PC-3 (cell line): ENCODE data around the gene GALNT10. TPM values are rescaled to one million over a fixed set of nuclear protein-coding genes. Genes with fewer than 3 reads are reported as not detected.

Experiments
- ATAC-seq: fragments of 200-7000 bp; cut with Tn5 transposase; 2 replicates; pipeline ENCODE4 v1.9.1; 2020; ENCODE audit warnings: mild to moderate bottlenecking, moderate library complexity
- BruUV-seq: library from RNA; stranded (reverse); fragments of 400-500 nt; replicated peaks from 2 replicates; lab custom pipeline; 2021; lab: Mats Ljungman, UMichigan
- CTCF ChIA-PET: fragments of 300-600 bp; sonication (Branson Sonifier 250); formaldehyde crosslinking; loops from one replicate; lab custom pipeline; 2022; ENCODE audit warnings: antibody characterized with exemption; lab: Charles Lee
- POLR2A ChIA-PET: fragments of 300-600 bp; sonication (Branson Sonifier 250); formaldehyde crosslinking; loops from one replicate; lab custom pipeline; 2022; ENCODE audit warnings: antibody characterized with exemption; ENCODE audit not compliant: unreplicated experiment; lab: Charles Lee
- DNase-seq: peaks from one replicate; pipeline ENCODE4 v3.0.0-alpha.2; 2015
- H2AFZ ChIP-seq: fragments of 300-600 bp; sonication (generic); 2 replicates; pipeline ENCODE4 v1.6.0; 2016; ENCODE audit warnings: antibody characterized with exemption, low read length
- H3F3A ChIP-seq: fragments of 300-600 bp; sonication (generic); one replicate; pipeline ENCODE4 v1.6.0; 2017; ENCODE audit warnings: antibody characterized with exemption, low read length, control low read depth, mild to moderate bottlenecking; ENCODE audit not compliant: unreplicated experiment
- H3K27ac ChIP-seq: fragments of 300-600 bp; sonication (generic); 2 replicates; pipeline ENCODE4 v1.5.1; 2016; ENCODE audit warnings: mild to moderate bottlenecking, low read length
- H3K27me3 ChIP-seq: fragments of 300-600 bp; sonication (generic); 2 replicates; pipeline ENCODE4 v1.6.1; 2016; ENCODE audit warnings: low read length, mixed read lengths
- H3K36me3 ChIP-seq: fragments of 300-600 bp; sonication (generic); 2 replicates; pipeline ENCODE4 v1.6.1; 2016; ENCODE audit warnings: low read depth, mixed run types, low read length, mixed read lengths
- H3K4me1 ChIP-seq: fragments of 300-600 bp; sonication (generic); 2 replicates; pipeline ENCODE4 v1.5.1; 2016; ENCODE audit warnings: low read length; ENCODE audit not compliant: insufficient read depth
- H3K4me2 ChIP-seq: fragments of 300-600 bp; sonication (generic); 2 replicates; pipeline ENCODE4 v1.6.0; 2016; ENCODE audit warnings: low read length
- H3K4me3 ChIP-seq: fragments of 300-600 bp; sonication (generic); 2 replicates; pipeline ENCODE4 v1.5.1; 2016; ENCODE audit warnings: mild to moderate bottlenecking, low read length, mixed read lengths
- H3K79me2 ChIP-seq: fragments of 300-600 bp; sonication (generic); 2 replicates; pipeline ENCODE4 v1.6.1; 2017; ENCODE audit warnings: low read length, mixed read lengths
- H3K9ac ChIP-seq: fragments of 300-600 bp; sonication (generic); 2 replicates; pipeline ENCODE4 v1.6.0; 2016; ENCODE audit warnings: mild to moderate bottlenecking, low read length
- H3K9me2 ChIP-seq: fragments of 300-600 bp; sonication (generic); replicated peaks from 2 replicates; pipeline ENCODE4 v1.6.1; 2016; ENCODE audit warnings: mixed run types, low read length, mixed read lengths
- H3K9me3 ChIP-seq: fragments of 300-600 bp; sonication (generic); 2 replicates; pipeline ENCODE4 v1.6.1; 2016; ENCODE audit warnings: low read length, mixed read lengths
- H4K20me1 ChIP-seq: fragments of 300-600 bp; sonication (generic); 2 replicates; pipeline ENCODE4 v1.6.1; 2016; ENCODE audit warnings: low read length, mixed read lengths
- EZH2 ChIP-seq: fragments of 300-600 bp; sonication (generic); IDR thresholded peaks from one replicate; pipeline ENCODE4 v1.6.1; 2017; ENCODE audit warnings: antibody characterized with exemption, mild to moderate bottlenecking, low read length; ENCODE audit not compliant: unreplicated experiment
- EZH2phosphoT487 ChIP-seq: fragments of 300-600 bp; sonication (generic); IDR thresholded peaks from 2 replicates; pipeline ENCODE4 v1.6.1; 2018; ENCODE audit warnings: mild to moderate bottlenecking, antibody characterized with exemption, low read length, borderline replicate concordance
- intact Hi-C: fragments of 100-400 bp; cut with micrococcal nuclease; formaldehyde crosslinking; loops from 2 replicates; pipeline ENCODE4 v1.9.0; 2023
- total RNA-seq: library from RNA; depleted of rRNA; stranded (reverse); fragments of >200 nt; gene quantifications from 2 replicates; pipeline ENCODE4 v1.2.3, GENCODE V29; 2014
- TF ChIP-seq, protein P1 (sequence below): fragments of 300-600 bp; sonication (generic); conservative IDR thresholded peaks from 2 replicates; pipeline ENCODE4 v1.5.1; 2017; ENCODE audit warnings: antibody characterized with exemption, low read depth, mild to moderate bottlenecking, low read length

GALNT10 gene
- total RNA-seq, 1 experiment from 2014 or later: 46.2 TPM

DNA sequence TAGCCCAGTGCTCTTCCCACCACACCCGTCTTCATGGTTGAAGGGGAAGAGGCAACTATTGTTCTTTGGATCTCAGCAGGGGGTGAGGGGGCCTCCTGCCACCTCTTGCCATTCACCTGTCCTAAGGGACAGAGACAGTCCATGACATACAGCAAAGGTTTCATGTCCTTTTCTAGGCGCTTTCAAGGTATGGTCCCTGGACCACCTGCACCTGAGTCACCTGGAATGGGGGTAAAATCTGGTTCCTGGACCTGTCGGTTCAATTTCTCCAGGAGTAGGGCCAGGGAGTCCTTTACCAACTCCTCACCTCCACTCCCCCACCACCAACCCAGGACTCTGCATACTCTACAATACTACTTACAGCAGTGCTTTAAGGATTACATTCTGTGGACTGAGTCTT lies 221.8 kb downstream of the GALNT10 start:
- H3K27me3 ChIP-seq: no peaks in the 10 kb centered on the region
- no peak overlapping the region for H2AFZ ChIP-seq
- no peaks in the 10 kb centered on the region for H3K9me3 ChIP-seq
- DNase-seq (no peak), ATAC-seq (no peak)
- TF ChIP-seq EZH2: no peak
- TF ChIP-seq EZH2phosphoT487: no peak
- TF ChIP-seq, protein P1, sequence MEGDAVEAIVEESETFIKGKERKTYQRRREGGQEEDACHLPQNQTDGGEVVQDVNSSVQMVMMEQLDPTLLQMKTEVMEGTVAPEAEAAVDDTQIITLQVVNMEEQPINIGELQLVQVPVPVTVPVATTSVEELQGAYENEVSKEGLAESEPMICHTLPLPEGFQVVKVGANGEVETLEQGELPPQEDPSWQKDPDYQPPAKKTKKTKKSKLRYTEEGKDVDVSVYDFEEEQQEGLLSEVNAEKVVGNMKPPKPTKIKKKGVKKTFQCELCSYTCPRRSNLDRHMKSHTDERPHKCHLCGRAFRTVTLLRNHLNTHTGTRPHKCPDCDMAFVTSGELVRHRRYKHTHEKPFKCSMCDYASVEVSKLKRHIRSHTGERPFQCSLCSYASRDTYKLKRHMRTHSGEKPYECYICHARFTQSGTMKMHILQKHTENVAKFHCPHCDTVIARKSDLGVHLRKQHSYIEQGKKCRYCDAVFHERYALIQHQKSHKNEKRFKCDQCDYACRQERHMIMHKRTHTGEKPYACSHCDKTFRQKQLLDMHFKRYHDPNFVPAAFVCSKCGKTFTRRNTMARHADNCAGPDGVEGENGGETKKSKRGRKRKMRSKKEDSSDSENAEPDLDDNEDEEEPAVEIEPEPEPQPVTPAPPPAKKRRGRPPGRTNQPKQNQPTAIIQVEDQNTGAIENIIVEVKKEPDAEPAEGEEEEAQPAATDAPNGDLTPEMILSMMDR: no peak
- no peaks in the 10 kb centered on the region for H4K20me1 ChIP-seq
- no TSS peak for BruUV-seq
- no peak overlapping the region for H3K27ac ChIP-seq
- H3K79me2 ChIP-seq: no peaks in the 10 kb centered on the region
- no peaks in the 10 kb centered on the region for H3K4me1 ChIP-seq
- intact Hi-C loops: no loop called here
- H3F3A ChIP-seq: no peaks in the 10 kb centered on the region
- H3K9ac ChIP-seq: no peak overlapping the region
- ChIA-PET POLR2A (no interaction called here), CTCF (no interaction called here)
- no peak overlapping the region for H3K4me3 ChIP-seq
- H3K36me3 ChIP-seq: no peaks in the 10 kb centered on the region; the same call in 1 of the 2 replicates
- H3K9me2 ChIP-seq: no peaks in the 10 kb centered on the region
- no peak overlapping the region for H3K4me2 ChIP-seq

DNA sequence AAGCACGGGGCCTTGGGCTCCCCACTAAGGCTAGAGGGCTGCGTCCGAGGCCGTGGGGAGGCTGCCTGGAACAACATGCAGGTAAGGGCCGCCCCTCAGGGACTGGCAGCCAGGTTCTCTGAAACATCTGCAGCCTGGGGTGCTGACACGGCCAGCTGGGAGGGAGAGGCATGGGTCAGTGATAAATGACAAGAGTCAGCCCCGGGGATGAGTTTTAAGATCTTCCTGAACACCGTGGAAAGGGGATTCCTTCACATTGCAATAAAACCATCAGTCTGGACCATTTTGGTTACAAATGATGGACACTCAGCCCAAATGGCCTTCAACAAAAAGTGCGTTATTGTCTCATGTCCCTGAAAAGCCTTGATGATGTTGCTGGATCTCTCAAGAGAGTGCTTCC lies 222.4 kb downstream of the GALNT10 start:
- ATAC-seq (no peak), DNase-seq (no peak)
- BruUV-seq: no TSS peak
- POLR2A ChIA-PET: no interaction called here
- Histone ChIP-seq H3K9me3 (no peaks in the 10 kb centered on the region), H3F3A (no peaks in the 10 kb centered on the region), H3K4me3 (no peak overlapping the region), H3K4me1 (no peaks in the 10 kb centered on the region), H3K36me3 (no peaks in the 10 kb centered on the region; the same call in 1 of the 2 replicates), H2AFZ (no peak overlapping the region), H3K4me2 (no peak overlapping the region), H3K27ac (no peak overlapping the region), H4K20me1 (no peaks in the 10 kb centered on the region), H3K79me2 (no peaks in the 10 kb centered on the region), H3K9me2 (no peaks in the 10 kb centered on the region), H3K27me3 (no peaks in the 10 kb centered on the region), H3K9ac (no peak overlapping the region)
- TF ChIP-seq EZH2: no peak
- TF ChIP-seq, protein P1: no peak
- TF ChIP-seq EZH2phosphoT487: no peak
- CTCF ChIA-PET: no interaction called here
- intact Hi-C loops: no loop called here

DNA sequence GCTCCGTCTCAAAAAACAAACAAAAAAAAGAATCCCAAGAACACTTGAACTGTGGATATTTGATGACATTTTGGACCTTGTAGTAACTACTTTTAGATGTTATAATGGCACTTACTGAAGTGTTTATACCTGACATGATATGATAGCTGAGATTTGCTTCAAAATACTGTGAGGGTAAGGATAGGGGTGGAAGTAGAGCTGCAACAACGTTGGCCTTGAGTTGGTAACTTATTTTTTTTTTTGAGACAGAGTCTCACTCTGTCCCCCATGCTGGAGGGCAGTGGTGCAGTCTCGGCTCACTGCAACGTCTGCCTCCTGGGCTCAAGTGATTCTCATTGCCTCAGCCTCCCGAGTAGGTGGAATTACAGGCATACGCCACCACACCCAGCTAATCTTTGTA lies 224.6 kb downstream of the GALNT10 start:
- Histone ChIP-seq H3K4me3 (no peak overlapping the region), H3K79me2 (no peaks in the 10 kb centered on the region), H3K4me2 (no peak overlapping the region), H3K9ac (no peak overlapping the region), H3K9me2 (no peaks in the 10 kb centered on the region), H2AFZ (no peak overlapping the region), H3K9me3 (no peaks in the 10 kb centered on the region), H3F3A (no peaks in the 10 kb centered on the region), H3K4me1 (no peaks in the 10 kb centered on the region), H3K27me3 (no peaks in the 10 kb centered on the region), H4K20me1 (no peaks in the 10 kb centered on the region), H3K36me3 (no peaks in the 10 kb centered on the region; the same call in 1 of the 2 replicates), H3K27ac (no peak overlapping the region)
- DNase-seq (no peak), ATAC-seq (no peak)
- ChIA-PET POLR2A (no interaction called here), CTCF (interaction anchor here (0.7 kb wide), 1 partner anchor 110 kb away, joined by 6 read pairs; no protein-coding TSS in a partner anchor)
- BruUV-seq: no TSS peak
- intact Hi-C loops: no loop called here
- TF ChIP-seq, protein P1: no peak
- no peak for TF ChIP-seq EZH2
